Stimulated activated naive CD4-positive, alpha-beta T cell treated with Interleukin-2 at 50 U/mL for 16 hours (primary cell): ENCODE results near the gene SGK1.
"Not testable (repeated sequence)": the region's sequence is repeated elsewhere in the genome, so short reads cannot be mapped to it uniquely, and the experiment has no call there.

Source experiments
- DNase-seq: peaks from one replicate; lab custom pipeline; 2025; lab: John Stamatoyannopoulos, UW

SGK1 gene

DNA sequence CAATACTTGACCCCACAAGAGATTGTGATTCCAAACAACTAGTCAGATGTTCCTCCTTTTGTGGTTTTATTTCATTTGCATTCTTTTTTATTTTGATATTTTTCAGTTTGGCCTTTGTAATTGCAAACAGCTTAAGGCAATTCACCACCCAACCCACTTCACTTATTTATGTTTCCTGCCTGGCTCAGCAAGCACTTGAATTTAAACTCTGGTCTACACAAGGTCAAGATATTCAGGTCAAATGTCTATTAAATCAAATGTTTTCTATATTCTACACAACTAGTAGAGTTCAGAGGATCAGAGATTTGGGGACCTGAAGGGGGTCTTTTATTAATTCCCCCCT lies 100.1 kb downstream of the SGK1 start:
- DNase-seq: no peak

DNA sequence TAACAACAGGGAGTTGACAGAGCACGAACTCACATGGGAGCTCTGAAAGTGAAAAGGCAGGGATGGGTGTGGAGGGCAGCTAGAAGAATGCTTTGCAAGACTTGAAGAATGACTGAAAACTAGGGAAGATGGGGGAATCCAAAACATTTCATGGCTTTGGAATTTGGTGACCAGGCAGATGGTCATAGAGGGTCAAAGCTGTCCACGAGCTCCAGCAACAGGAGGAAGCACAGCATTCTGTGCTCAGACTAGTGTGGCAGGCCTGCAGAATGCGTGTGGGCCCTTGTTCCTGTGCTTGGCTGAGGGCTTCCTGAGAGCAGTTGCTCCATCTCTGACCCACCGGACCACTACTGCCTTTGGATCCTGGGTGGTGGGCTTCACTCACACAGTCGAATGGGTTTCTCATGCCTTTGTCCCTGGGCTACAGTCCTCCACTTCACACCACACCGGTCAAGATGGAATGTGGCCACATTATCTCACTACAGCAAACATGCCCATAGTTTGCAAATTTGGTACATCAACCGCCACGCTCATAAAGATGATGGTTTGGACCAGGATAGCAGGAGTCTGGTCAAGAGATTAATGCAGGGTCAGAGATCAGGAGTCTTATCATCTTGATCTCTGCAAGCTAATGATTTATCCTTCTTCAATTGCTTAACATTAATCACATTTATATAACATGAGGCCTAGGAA lies 100.7 kb downstream of the SGK1 start:
- no peak for DNase-seq

DNA sequence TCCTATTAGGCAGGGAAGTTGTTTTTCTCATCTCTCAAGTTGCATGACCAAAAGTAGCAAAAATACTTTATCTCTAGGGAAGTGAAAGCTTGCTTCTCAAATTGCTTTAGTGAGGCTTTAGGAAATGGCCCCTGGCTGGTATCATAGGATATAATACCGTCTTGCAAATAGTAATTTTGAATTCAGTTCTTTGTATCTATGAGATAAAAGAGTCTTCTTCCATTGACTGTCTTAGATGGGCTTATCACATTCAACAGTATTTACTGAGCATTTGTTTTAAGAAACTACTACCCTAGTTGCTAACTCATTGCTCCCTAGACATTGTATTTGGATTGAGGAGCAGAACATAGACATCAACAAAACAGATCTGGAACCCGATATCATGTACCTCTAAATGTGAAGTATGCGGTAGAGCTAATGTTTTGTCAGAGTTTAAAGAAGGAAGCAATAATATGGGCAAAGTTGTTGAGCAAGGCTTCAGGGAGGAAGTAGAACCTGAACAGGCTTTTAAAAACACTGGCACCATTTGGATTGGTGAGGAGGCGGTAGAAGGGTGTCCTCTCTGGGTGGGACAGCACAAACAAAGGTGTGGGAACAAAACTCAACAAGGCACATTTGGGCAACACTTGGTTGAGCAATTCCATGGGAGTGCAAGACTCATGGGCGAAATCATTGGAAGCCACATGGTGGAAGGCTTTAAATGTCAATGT lies 101.5 kb downstream of the SGK1 start:
- DNase-seq: no peak

DNA sequence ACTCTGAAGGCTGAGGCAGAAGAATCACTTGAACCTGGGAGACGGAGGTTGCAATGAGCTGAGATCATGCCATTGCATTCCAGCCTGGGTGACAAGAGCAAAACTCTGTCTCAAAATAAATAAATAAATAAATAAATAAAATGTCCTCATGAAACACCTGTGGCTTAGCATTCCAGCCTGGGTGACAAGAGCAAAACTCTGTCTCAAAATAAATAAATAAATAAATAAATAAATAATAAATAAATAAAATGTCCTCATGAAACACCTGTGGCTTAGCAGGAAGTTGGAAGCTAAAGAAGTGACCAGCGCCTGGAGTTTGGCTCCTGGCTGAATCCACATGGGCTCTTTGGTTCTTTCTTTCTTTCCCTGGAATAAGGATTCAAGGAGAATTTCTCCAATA lies 104.5 kb downstream of the SGK1 start:
- DNase-seq: not testable (repeated sequence)

DNA sequence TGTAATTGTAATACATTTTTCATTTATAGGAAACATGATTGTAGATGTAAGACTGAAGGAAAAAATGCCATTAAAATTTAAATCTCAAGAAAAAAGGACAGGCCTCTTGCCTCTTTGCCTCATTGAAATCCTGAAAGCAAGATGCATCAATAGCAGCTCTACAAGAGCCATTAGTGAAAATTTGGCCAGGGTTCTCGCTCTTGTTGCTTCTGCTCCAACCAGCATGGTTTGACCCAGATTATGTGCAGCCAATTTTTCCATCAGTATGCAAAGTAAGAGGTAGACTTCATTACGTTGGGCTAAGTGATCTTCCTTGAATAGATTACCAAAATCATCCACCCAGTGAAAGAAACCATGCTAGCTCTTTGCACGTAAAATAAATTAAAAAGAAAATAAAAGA lies 106.6 kb downstream of the SGK1 start:
- no peak for DNase-seq

DNA sequence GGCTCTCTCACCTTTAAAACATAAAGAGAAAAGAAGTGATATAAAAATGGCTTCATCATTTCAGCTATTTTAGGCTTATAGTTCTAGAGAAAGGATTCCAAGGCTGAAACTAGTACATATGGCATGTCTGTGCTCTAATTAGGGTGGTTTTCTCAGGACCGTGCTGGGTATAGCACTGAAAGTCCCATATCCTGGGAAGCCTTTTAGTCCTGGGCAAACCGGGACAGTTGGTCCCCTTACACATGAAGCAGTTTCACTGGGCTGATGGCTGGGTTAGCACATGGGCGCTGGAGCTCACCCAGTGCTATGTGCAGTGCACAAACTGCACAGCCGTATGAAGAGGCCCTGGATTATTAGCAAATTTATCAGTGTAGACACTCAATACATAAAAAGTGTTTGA lies 110.5 kb downstream of the SGK1 start:
- no peak for DNase-seq

DNA sequence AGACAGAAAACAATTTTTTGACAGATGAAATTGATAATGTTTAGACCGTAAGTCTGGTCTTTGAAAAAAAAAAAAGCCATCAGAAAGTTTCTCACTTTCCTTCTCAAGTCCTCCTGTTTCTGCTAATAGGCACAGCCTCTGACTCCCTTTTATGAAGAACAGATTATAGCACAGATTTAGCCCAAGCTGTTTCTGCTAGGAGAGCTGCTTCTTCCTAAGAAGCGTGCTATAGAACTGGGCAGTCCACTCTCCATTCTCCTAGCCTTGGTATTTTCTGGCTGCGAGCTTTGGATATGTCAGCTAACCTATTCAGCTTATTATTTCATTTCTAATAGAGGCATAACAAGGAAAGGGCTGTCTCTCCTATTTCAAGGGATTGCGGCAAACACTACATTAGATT lies 112.5 kb downstream of the SGK1 start:
- no peak for DNase-seq

DNA sequence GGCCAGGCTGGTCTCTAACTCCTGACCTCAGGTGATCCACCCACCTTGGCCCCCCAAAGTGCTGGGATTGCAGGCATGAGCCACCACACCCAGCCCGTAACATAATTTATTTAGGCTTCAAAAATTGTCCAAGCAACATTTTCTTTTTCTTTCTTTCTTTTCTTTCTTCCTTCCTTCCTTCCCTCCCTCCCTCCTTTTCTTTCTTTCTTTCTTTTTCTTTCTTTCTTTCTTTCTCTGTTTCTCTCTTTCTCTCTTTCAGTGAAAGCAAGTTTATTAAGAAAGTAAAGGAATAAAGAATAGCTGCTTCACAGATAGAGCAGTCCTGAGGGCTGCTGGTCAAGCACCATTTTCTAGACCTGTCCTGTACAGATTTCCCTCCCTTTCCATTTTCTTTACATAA lies 113.2 kb downstream of the SGK1 start:
- DNase-seq: not testable (repeated sequence)

DNA sequence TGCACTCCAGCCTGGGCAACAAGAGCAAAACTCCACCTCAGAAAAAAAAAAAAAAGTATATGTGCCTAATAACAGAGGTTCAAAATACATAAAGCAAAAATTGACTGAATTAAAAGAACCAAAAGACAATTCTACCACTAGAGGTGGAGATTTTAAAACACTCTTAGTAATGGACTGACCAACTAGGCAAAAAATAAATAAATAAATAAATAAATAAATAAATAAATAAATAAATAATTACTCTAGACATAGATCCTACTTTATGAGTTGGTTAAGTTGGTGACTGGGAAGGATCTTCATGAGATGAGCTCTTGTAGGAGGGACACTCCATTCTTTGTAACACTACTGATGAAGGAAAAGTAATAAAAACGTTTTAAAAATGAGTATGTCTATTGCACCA lies 113.9 kb downstream of the SGK1 start:
- DNase-seq: no peak

DNA sequence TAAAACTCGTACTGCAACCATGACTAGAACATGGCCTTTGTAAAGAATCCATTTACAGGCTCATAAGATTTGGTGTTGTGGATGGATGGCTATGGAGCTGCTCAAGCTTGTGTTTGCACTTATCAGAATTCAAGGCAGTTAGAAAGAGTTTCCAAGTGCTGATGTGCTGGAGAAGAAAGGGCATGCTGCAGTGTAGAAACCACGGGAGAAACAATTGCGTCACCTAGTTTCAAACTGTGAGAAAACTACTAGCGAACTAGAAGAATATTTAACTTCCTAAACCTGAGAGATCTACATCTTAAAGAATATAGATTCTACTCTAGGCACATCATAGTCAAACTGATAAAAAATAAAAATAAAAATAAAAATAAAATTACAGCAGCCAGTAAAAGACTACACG lies 116.2 kb downstream of the SGK1 start:
- DNase-seq: no peak

DNA sequence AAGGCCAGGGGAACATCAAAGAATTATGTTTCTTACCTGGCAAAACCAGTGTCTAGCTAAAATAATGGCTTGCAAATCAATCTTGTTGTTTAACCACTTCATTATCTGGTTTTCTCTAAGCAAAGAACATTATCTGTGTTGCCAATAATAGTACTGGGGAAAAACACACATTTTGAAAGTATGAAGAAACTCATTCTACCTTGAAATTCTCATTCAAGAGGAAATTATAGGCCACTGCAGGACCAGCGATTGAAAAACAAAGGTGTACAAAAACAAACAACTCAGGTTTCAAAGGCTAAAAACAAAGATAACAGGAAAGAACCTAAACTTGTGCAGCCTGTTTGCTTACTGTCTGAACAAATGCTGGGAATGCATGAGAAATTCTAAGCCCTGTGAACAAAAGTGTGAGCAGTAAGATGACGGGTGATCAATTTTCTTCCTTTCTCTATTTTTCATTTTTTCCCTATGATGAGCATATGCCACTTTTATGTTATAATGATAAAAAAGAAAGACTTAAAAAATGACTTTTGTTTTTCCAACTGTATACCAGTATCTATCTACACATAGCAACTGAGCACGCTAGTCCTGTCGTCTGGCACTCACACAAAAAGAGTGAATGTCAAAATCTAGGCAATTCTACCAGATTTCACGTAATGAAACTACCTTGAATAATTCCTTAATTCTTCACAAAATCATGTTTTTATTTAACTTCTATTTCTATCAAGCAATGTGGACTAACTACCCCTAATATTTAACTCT lies 117.9 kb downstream of the SGK1 start:
- no peak for DNase-seq

DNA sequence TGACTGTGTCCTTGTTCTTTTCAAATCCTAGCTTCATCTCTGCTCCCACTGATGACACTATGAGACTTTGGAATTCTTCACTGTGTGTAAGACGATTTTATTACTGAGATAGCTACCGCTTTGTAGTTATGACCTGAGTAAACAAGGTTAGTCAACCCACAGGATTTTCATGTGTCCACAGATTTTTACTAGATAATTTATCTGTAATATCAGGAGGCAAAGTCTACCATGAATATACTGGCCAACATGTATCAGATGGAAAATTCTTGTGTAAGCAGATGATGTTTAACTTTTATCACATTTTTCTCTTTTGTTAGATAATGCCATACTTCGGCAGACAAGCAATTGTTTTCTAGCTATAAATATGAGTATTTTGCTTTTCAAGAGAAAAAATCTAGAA lies 119.8 kb downstream of the SGK1 start:
- no peak for DNase-seq

DNA sequence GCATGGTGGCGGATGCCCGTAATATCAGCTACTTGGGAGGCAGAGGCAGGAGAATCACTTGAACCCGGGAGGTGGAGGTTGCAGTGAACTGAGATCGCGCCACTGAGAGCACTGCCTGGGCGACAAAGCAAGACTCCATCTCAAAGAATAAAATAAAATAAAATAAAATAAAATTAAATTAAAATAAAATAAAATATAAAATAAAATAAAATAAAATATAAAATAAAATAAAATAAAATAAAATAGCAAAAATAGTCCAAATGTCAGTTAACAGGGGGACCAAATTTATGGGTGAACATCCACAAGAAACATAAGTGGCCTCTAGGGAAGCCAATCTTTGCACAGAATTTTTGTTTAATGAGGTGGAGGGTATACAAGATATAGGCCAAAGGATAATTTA lies 120.2 kb downstream of the SGK1 start:
- DNase-seq: not testable (repeated sequence)

DNA sequence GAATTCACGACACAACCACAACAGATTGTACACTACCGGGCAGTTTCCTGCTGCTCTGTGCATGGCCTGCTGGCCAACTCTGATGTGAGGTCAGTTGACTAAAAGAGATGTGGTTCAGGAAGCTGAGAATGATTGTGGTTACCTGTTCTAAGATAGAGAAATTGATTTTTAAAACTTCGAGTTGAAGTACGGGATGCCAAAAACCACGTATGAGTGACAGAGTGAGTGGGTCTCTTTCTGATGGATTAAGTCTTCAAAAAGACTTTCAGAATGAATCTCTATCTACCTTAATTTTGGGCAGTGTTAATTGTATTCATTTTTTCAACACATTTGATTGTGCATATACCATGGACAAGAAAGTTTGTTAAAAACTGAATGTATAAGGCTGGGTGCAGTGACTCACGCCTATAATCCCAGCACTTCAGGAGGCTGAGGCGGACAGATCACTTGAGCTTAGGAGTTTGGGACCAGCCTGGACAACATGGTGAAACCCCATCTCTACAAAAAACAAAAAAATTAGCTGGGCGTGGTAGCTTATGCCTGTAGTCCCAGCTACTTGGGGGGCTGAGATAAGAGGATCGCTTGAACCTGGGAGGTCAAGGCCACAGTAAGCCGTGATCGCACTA lies 121.2 kb downstream of the SGK1 start:
- no peak for DNase-seq

DNA sequence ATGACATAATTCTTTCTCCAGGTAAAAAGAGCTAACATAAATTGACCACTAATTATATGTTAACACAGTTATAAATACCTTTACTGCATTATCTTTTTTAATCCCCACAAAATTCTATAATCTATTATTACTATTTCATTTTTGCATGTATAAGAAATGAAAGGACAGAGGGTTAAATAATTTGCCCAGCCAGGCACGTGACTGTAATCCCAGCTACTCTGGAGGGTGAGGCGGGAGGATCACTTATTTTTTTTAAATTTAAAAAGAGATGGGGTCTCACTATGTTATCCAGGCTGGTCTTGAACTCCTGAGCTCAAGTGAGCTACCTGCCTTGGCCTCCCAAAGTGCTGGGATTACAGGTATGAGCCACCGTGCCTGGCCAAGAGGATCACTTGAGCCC lies 121.9 kb downstream of the SGK1 start:
- no peak for DNase-seq

DNA sequence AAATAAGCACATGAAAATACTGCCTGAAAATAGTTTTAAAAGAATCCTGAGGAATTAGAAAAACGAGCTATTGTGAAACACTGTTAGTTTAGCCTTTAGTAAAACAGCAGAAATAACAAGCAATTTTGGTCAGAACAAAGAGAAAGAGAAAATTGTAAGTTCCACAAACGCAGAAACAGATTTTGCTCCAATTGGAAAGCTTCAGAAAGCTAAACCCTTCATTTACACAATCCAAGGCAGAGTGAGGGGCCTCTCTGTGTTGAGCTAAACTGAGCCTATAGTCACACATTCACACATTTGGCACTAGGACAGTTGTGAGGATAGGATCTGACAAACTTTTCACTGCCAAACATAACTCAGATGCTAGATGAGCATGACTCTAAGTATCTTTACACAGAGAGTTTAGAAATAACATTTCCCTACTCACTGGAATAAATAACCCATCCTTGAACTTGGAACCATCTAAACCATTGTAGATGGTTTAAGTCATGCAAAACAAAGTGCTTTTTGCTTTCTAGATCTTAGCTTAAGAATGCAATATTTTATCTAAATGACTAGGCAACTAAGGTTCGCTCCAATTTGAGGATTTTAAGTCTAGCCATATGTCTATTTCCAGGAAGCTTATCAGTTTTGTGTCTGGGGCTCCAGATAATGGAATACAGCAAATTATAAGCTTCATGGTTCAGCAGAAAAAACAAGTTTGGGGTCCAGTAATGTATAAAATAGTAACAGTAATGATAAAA lies 122.6 kb downstream of the SGK1 start:
- no peak for DNase-seq

DNA sequence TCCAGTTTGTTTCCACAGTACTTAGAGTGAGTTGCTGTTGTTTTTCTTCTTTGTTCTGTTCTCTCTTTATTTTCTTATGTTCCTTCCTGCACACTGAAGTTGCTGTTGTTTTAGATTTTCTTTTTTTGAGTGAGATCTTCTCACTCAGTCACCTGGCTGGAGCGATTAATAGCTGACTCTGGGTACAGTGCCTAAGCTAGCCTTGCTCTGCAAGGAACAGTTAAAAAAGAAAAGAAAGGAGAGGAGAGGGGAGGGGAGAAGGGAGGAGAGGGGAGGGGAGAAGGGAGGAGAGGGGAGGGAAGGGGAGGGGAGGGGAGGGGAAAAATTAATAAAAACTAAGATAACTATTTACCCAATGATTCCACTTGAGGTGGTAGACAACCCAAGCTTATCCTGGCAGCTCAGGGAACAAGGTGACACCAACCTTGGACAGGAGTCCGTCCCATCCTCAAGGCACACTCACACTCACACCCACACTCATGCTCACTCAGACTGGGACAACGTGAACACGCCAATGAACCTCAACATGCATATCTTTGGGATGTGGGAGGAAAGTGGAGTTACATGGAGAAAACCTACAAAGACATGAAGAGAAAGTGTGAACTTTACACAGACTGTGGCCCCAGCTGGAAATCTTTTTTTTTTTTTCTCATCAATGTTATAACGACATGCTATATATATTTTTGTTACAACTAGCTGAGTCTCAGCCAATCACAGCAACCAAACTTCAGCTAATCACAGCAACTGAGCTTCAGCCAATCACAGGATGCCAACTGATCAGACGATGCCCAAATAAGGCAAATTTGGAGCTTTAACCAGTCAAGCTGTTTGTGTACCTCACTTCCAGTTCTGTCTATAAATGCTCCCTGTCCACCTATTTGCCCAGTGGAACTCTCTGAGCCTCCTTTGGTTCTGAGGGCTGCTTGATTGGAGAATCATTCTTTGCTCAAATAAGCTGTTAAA lies 124.1 kb downstream of the SGK1 start:
- DNase-seq: no peak

DNA sequence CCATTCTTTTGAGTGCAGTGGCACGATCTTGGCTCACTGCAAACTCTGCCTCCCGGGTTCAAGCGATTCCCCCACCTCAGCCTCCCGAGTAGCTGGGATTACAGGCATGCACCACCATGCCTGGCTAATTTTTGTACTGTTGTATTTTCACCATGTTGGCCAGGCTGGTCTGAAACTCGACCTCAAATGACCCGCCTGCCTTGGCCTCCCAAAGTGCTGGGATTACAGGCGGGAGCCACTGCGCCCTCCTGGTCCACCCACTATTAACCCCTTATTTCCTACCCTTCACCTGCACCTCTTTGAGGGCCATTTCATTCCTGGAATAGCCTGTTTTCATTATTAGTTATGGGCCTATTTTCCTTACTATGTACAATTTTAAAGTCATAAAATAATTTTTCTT lies 125.3 kb downstream of the SGK1 start:
- not testable (repeated sequence) for DNase-seq

DNA sequence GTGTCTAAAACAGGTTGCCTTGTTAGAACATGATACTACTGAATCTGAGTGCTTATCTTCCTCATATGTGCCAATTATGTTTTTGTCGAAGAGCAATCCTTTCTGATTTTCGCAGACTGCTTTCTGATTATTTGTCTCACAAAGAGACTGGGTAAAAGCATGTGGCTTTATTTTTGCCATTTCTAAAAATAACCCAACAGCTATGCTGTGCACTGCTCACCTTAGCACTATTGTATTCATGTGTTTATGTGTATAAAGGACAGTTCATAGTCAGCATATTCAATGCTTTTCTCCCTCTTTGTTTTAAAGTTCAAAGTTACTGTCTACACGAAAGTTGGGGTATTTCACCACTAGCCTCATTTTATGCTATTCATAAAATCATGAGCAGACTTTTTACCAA lies 127.0 kb downstream of the SGK1 start:
- no peak for DNase-seq

DNA sequence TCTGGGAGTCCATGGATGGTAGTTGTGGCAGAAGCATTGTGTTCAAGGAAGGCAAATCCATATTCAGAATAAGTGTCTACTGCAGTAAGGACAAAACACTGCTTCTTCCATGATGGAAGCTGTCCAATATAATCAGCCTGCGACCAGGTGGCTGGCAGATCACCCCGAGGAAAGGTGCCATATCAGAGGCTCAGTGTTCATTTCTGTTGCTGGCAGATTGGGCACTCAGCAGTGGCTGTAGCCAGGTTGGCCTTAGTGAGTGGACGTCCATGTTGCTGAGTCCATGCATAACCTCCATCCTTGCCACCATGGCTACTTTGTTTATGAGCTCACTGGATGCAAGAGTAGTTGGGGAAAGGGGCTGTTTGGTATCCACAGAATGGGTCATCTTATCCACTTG lies 130.2 kb downstream of the SGK1 start:
- no peak for DNase-seq

DNA sequence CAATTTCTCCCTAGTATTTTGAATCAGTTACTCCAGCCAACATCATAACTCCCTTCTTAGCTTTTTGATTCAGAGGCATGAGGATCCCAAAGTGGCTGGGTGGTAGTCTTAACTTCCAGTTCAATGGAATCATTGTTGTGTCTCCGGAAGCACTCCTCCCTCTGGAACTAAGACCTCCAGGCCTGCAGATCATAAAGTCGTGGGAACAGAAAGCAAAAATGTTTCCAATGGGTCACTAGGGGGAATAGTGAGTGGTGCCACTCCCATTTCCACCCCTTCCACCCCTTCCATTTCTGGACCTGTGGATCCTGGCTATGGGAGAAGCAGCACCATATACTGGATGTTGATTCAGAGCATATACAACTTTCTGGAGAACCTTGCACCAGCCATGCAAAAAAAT lies 130.8 kb downstream of the SGK1 start:
- DNase-seq: no peak
